Panc1 (cell line): Measurements from ENCODE around the gene ADGRL1. TPM values are rescaled to one million over a fixed set of nuclear protein-coding genes. Genes with fewer than 3 reads are reported as not detected.

Experiments used
- ATAC-seq: fragments of 200-7000 bp; cut with Tn5 transposase; 2 replicates; pipeline ENCODE4 v1.9.1; 2020; ENCODE audit warnings: mild to moderate bottlenecking, moderate library complexity
- BruUV-seq: library from RNA; stranded (reverse); fragments of 400-500 nt; replicated peaks from 2 replicates; lab custom pipeline; 2021; lab: Mats Ljungman, UMichigan
- CTCF ChIA-PET: fragments of 300-600 bp; sonication (Branson Sonifier 250); formaldehyde crosslinking; loops from one replicate; lab custom pipeline; 2022; ENCODE audit warnings: antibody characterized with exemption; lab: Charles Lee
- POLR2A ChIA-PET: fragments of 300-600 bp; sonication (Branson Sonifier 250); formaldehyde crosslinking; loops from one replicate; lab custom pipeline; 2022; ENCODE audit warnings: antibody characterized with exemption; lab: Charles Lee
- DNase-seq: peaks from one replicate; pipeline ENCODE4 v3.0.0-alpha.2; 2010; ENCODE audit warnings: low read depth, low spot score
- H3K27ac ChIP-seq: 2 replicates; pipeline ENCODE4 v1.5.1; 2011; ENCODE audit warnings: mild to moderate bottlenecking, low read length, inconsistent platforms
- H3K27me3 ChIP-seq: fragments of 200-500 bp; sonication (Bioruptor generic); 2 replicates; pipeline ENCODE4 v1.6.0; 2014; ENCODE audit warnings: low read length, inconsistent platforms; ENCODE audit not compliant: control insufficient read depth, insufficient read depth
- H3K36me3 ChIP-seq: fragments of 200-500 bp; sonication (Bioruptor generic); 2 replicates; pipeline ENCODE4 v1.5.1; 2014; ENCODE audit warnings: inconsistent platforms, mild to moderate bottlenecking, low read length, moderate library complexity; ENCODE audit not compliant: control insufficient read depth, insufficient read depth
- H3K4me1 ChIP-seq: 2 replicates; pipeline ENCODE4 v1.5.1; 2011; ENCODE audit warnings: inconsistent platforms, mild to moderate bottlenecking, low read length, moderate library complexity; ENCODE audit not compliant: control insufficient read depth, insufficient read depth
- H3K4me3 ChIP-seq, 2 experiments: 2 replicates each; pipeline ENCODE4 v1.5.1; 2011 to 2012; ENCODE audit warnings: low read depth in 2 of 2, low read length in 2 of 2, mild to moderate bottlenecking in 2 of 2, inconsistent platforms in 1 of 2, moderate library complexity in 1 of 2
- H3K9me3 ChIP-seq: fragments of 200-500 bp; sonication (Bioruptor generic); 2 replicates; pipeline ENCODE4 v1.5.1; 2014; ENCODE audit warnings: low read depth, mild to moderate bottlenecking, inconsistent platforms, low read length, moderate library complexity; ENCODE audit not compliant: control insufficient read depth, insufficient read depth
- CTCF ChIP-seq: fragments of 450-650 bp; IDR thresholded peaks from 2 replicates; pipeline ENCODE4 v1.5.1; 2017; ENCODE audit warnings: mild to moderate bottlenecking
- POLR2AphosphoS5 ChIP-seq: IDR thresholded peaks from 2 replicates; pipeline ENCODE4 v1.6.1; 2012; ENCODE audit warnings: mild to moderate bottlenecking, low read depth, low read length, moderate library complexity
- SIN3A ChIP-seq: IDR thresholded peaks from 2 replicates; pipeline ENCODE4 v1.6.1; 2012; ENCODE audit warnings: low read depth, mild to moderate bottlenecking, low read length, moderate library complexity, borderline replicate concordance; ENCODE audit not compliant: insufficient read depth
- TCF7L2 ChIP-seq: IDR thresholded peaks from 2 replicates; pipeline ENCODE4 v1.6.1; 2011; ENCODE audit warnings: mild to moderate bottlenecking, low read depth, low read length, inconsistent platforms
- in situ Hi-C: cut with HindIII; loops from 2 replicates; pipeline ENCODE4 v1.10.0; 2016; ENCODE audit warnings: low sequenced_read_pairs, low pct_unique_long_range_greater_than_20kb
- intact Hi-C: fragments of 100-400 bp; cut with micrococcal nuclease; formaldehyde crosslinking; loops from one replicate; pipeline ENCODE4 v1.10.0; 2022; ENCODE audit not compliant: unreplicated experiment
- total RNA-seq: library from RNA; stranded (reverse); gene quantifications from one replicate; pipeline ENCODE4 v1.2.1, GENCODE V29; 2021; ENCODE audit not compliant: unreplicated experiment
- TF ChIP-seq, protein P1 (sequence below), 2 experiments: IDR thresholded peaks; 2 replicates each; pipeline ENCODE4 v1.6.1; 2011 to 2012; ENCODE audit warnings: low read depth in 2 of 2, control low read depth in 1 of 2, low read length in 1 of 2, mild to moderate bottlenecking in 1 of 2, moderate library complexity in 1 of 2; ENCODE audit not compliant: insufficient read depth in 1 of 2

Gene ADGRL1
- total RNA-seq, 1 experiment from 2014 or later: 37.7 TPM

DNA sequence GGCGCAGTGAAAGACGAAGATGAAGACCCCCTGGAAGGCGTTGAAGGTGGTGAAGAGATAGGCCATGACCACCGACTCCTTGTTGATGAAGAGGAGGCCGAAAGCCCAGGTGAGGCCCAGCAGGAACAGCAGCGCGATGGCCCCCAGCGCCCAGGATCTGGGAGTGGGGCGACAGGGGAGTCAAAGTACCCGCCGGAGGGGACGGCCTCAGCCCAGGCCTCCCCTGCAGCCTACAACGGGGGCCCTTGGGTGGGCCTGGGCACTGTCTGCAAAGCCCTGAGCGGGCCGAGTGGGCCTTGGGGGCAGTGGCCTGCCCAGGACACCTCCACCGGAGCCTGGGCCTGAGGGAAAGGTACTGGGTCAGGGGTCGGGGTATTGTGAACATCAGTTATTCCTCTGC is 50.6 kb downstream of the ADGRL1 start:
- ChIA-PET CTCF (no interaction called here), POLR2A (no interaction called here)
- Histone ChIP-seq H3K9me3 (no peaks in the 10 kb centered on the region), H3K4me1 (no peaks in the 10 kb centered on the region), H3K4me3 (no peak overlapping the region), H3K27me3 (no peaks in the 10 kb centered on the region), H3K36me3 (peaks cover 3% of the 10 kb centered on the region; the same call in 1 of the 2 replicates), H3K27ac (no peak overlapping the region)
- BruUV-seq: no TSS peak
- no peak for TF ChIP-seq SIN3A
- TF ChIP-seq TCF7L2: no peak
- no peak for TF ChIP-seq CTCF
- no peak for TF ChIP-seq POLR2AphosphoS5
- TF ChIP-seq, protein P1, sequence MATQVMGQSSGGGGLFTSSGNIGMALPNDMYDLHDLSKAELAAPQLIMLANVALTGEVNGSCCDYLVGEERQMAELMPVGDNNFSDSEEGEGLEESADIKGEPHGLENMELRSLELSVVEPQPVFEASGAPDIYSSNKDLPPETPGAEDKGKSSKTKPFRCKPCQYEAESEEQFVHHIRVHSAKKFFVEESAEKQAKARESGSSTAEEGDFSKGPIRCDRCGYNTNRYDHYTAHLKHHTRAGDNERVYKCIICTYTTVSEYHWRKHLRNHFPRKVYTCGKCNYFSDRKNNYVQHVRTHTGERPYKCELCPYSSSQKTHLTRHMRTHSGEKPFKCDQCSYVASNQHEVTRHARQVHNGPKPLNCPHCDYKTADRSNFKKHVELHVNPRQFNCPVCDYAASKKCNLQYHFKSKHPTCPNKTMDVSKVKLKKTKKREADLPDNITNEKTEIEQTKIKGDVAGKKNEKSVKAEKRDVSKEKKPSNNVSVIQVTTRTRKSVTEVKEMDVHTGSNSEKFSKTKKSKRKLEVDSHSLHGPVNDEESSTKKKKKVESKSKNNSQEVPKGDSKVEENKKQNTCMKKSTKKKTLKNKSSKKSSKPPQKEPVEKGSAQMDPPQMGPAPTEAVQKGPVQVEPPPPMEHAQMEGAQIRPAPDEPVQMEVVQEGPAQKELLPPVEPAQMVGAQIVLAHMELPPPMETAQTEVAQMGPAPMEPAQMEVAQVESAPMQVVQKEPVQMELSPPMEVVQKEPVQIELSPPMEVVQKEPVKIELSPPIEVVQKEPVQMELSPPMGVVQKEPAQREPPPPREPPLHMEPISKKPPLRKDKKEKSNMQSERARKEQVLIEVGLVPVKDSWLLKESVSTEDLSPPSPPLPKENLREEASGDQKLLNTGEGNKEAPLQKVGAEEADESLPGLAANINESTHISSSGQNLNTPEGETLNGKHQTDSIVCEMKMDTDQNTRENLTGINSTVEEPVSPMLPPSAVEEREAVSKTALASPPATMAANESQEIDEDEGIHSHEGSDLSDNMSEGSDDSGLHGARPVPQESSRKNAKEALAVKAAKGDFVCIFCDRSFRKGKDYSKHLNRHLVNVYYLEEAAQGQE (IDR thresholded peaks at IDR 0.05; ENCODE audit: insufficient read depth in 1 of 2, low read depth in 2 of 2, low read length in 1 of 2): no peak
- intact Hi-C loops (no loop called here), in situ Hi-C loops (no loop called here)
- ATAC-seq (no peak), DNase-seq (no peak)

DNA sequence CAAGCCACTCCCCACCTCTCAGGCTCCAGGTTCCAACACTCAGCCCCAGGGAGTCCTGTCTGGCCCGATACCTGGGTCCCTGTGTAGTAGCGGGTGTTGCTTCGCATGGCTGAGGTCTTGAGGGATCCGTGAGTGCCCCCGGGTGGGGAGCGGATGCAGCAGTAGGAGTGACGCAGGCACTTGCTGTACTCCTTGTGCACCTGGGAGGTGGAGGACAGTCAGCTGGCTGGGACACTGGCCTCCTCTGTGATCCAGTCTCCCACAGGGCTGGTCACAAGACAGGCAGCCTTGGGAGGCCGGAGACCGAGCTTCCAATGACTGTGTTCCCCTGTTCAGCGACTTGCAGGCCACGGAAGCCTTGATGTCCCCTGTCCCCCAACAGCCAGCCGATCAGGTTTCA is 53.3 kb downstream of the ADGRL1 start:
- no peak overlapping the region for H3K27ac ChIP-seq
- no peak for ATAC-seq

GRCh38 chr19:14150770-14151661 is 55.0 kb downstream of the ADGRL1 start:
- TF ChIP-seq, protein P1 (IDR thresholded peaks at IDR 0.05; ENCODE audit: insufficient read depth in 1 of 2, low read depth in 2 of 2, low read length in 1 of 2): no peak
- no peak for TF ChIP-seq POLR2AphosphoS5
- TF ChIP-seq CTCF: no peak
- TF ChIP-seq TCF7L2: no peak
- TF ChIP-seq SIN3A: no peak
- Histone ChIP-seq H3K9me3 (no peaks in the 10 kb centered on the region), H3K27me3 (no peaks in the 10 kb centered on the region), H3K36me3 (0 out of 2 replicates have a peak, but pooled peaks cover 3% of the 10 kb centered on the region), H3K27ac (no peak overlapping the region), H3K4me1 (peaks cover 14% of the 10 kb centered on the region), H3K4me3 (no peak overlapping the region)
- POLR2A ChIA-PET: no interaction called here
- in situ Hi-C loops (no loop called here), intact Hi-C loops (no loop called here)
- no peak for ATAC-seq
- DNase-seq: no peak
- CTCF ChIA-PET: no interaction called here
- no TSS peak for BruUV-seq

More for the DNA sequence above, 53.3 kb downstream of the ADGRL1 start:
- TF ChIP-seq POLR2AphosphoS5: no peak
- TF ChIP-seq TCF7L2: no peak
- intact Hi-C loops: no loop called here
- POLR2A ChIA-PET: no interaction called here
- no peaks in the 10 kb centered on the region for H3K9me3 ChIP-seq
- 0 out of 2 replicates have a peak, but pooled peaks cover 3% of the 10 kb centered on the region for H3K36me3 ChIP-seq
- no peaks in the 10 kb centered on the region for H3K27me3 ChIP-seq
- CTCF ChIA-PET: no interaction called here
- in situ Hi-C loops: no loop called here
- H3K4me1 ChIP-seq: peaks cover 9% of the 10 kb centered on the region
- no TSS peak for BruUV-seq
- no peak overlapping the region for H3K4me3 ChIP-seq
- DNase-seq: no peak
